GM10248 (cell line): ENCODE results near the gene RUNX1.
A peak's percentile ranks its signal among the peaks of the same experiment; 100 is the strongest.

Experiments
- CTCF ChIA-PET: fragments of 300-600 bp; sonication (Branson Sonifier 250); formaldehyde crosslinking; extraction: SDS; loops from one replicate; lab custom pipeline; 2021; ENCODE audit warnings: antibody characterized with exemption; lab: Yijun Ruan, JAX
- POLR2A ChIA-PET: fragments of 350-650 bp; sonication (Branson Sonifier 250); formaldehyde crosslinking; extraction: SDS; loops from one replicate; lab custom pipeline; 2020; ENCODE audit warnings: antibody characterized with exemption; lab: Yijun Ruan, JAX
- DNase-seq: peaks from one replicate; pipeline ENCODE4 v3.0.0; 2012; ENCODE audit errors: extremely low spot score
- CTCF ChIP-seq: IDR thresholded peaks from 2 replicates; pipeline ENCODE4 v1.5.1; 2012; ENCODE audit warnings: mild to moderate bottlenecking, low read depth; ENCODE audit errors: extremely low read depth, missing control alignments, control extremely low read depth

The RUNX1 gene

GRCh38 chr21:34871026-34871908 is 177.8 kb downstream of the RUNX1 start:
- no peak for DNase-seq
- TF ChIP-seq CTCF = no peak
- CTCF ChIA-PET = interaction anchor here (1.4 to 2.0 kb wide), 4 partner anchors 9 to 19 kb away, joined by 3 to 9 read pairs (median 6); no protein-coding TSS in a partner anchor
- POLR2A ChIA-PET = no interaction called here

GRCh38 chr21:34870246-34870645 is 178.9 kb downstream of the RUNX1 start:
- POLR2A ChIA-PET = no interaction called here
- CTCF ChIA-PET = interaction anchor here (1.8 to 2.0 kb wide), 3 partner anchors 10 to 20 kb away, joined by 6 to 9 read pairs (median 6); no protein-coding TSS in a partner anchor
- no peak for DNase-seq
- TF ChIP-seq CTCF = no peak

- no peak for DNase-seq
- ChIA-PET CTCF (interaction anchor here (1.9 to 2.1 kb wide), 2 partner anchors 11 to 20 kb away, joined by 5 to 6 read pairs; no protein-coding TSS in a partner anchor), POLR2A (no interaction called here)
- TF ChIP-seq CTCF = no peak
Measured at GRCh38 chr21:34869545-34869944, 179.6 kb downstream of the RUNX1 start.

- TF ChIP-seq CTCF = no peak
- DNase-seq = no peak
- ChIA-PET CTCF (interaction anchor here (1.0 to 2.1 kb wide), 5 partner anchors 11 to 120 kb away, joined by 3 to 5 read pairs (median 4); no protein-coding TSS in a partner anchor), POLR2A (no interaction called here)
Measured at GRCh38 chr21:34867785-34868184, 181.3 kb downstream of the RUNX1 start.

GRCh38 chr21:34865400-34866241 is 183.5 kb downstream of the RUNX1 start:
- ChIA-PET POLR2A (no interaction called here), CTCF (interaction anchor here (0.8 to 1.7 kb wide), 4 partner anchors 7 to 20 kb away, joined by 3 to 4 read pairs (median 3); no protein-coding TSS in a partner anchor)
- no peak for TF ChIP-seq CTCF
- peak; percentile 74 for DNase-seq
